DND-41 (cell line): ENCODE data around the gene SLC50A1.

Source experiments
- ATAC-seq: fragments of 200-7000 bp; cut with Tn5 transposase; 3 replicates; pipeline ENCODE4 v1.9.1; 2021; ENCODE audit warnings: low read depth; ENCODE audit not compliant: insufficient read depth
- DNase-seq: peaks from one replicate; pipeline ENCODE4 v3.0.0-alpha.2; 2020
- H2AFZ ChIP-seq: 2 replicates; pipeline ENCODE4 v1.6.0; 2012; ENCODE audit warnings: low read depth, low read length
- H3K27ac ChIP-seq: 2 replicates; pipeline ENCODE4 v1.5.1; 2012; ENCODE audit warnings: low read length, inconsistent platforms
- H3K27me3 ChIP-seq: fragments of 200-600 bp; sonication (generic); 2 replicates; pipeline ENCODE4 v1.6.0; 2012; ENCODE audit warnings: low read length, mild to moderate bottlenecking, inconsistent platforms; ENCODE audit not compliant: insufficient read depth, poor library complexity
- H3K36me3 ChIP-seq: 2 replicates; pipeline ENCODE4 v1.5.1; 2012; ENCODE audit warnings: low read length, inconsistent platforms; ENCODE audit not compliant: insufficient read depth
- H3K4me1 ChIP-seq: 2 replicates; pipeline ENCODE4 v1.5.1; 2012; ENCODE audit warnings: mild to moderate bottlenecking, low read length; ENCODE audit not compliant: insufficient read depth
- H3K4me2 ChIP-seq: 2 replicates; pipeline ENCODE4 v1.6.0; 2012; ENCODE audit warnings: mild to moderate bottlenecking, moderate library complexity, low read length, inconsistent platforms; ENCODE audit not compliant: insufficient read depth
- H3K4me3 ChIP-seq, 2 experiments: fragments of 200-600 bp in 1 of 2; shearing (Covaris generic) in 1 of 2; 2 replicates each; pipeline ENCODE4 v1.5.1; 2012 to 2016; ENCODE audit warnings: inconsistent platforms in 2 of 2, low read length in 2 of 2, mild to moderate bottlenecking in 2 of 2, low read depth in 1 of 2, moderate library complexity in 1 of 2
- H3K79me2 ChIP-seq: 2 replicates; pipeline ENCODE4 v1.6.0; 2012; ENCODE audit warnings: low read length, inconsistent platforms; ENCODE audit not compliant: insufficient read depth
- H3K9ac ChIP-seq: 2 replicates; pipeline ENCODE4 v1.6.0; 2012; ENCODE audit warnings: low read depth, mild to moderate bottlenecking, inconsistent platforms, low read length, moderate library complexity
- H3K9me3 ChIP-seq: 2 replicates; pipeline ENCODE4 v1.5.1; 2012; ENCODE audit warnings: low read length, moderate library complexity, mild to moderate bottlenecking, inconsistent platforms; ENCODE audit not compliant: insufficient read depth, severe bottlenecking
- H4K20me1 ChIP-seq: 2 replicates; pipeline ENCODE4 v1.6.0; 2012; ENCODE audit warnings: low read length; ENCODE audit not compliant: insufficient read depth
- CTCF ChIP-seq: IDR thresholded peaks from 2 replicates; pipeline ENCODE4 v1.5.1; 2012; ENCODE audit warnings: borderline replicate concordance, low read length, moderate library complexity, mild to moderate bottlenecking; ENCODE audit not compliant: poor library complexity, severe bottlenecking; ENCODE audit errors: extremely low read depth
- EZH2 ChIP-seq: IDR thresholded peaks from 3 replicates; pipeline ENCODE4 v1.6.1; 2012; ENCODE audit warnings: borderline replicate concordance, low read depth, mild to moderate bottlenecking, moderate library complexity, low read length, inconsistent platforms; ENCODE audit not compliant: severe bottlenecking

SLC50A1 gene

GRCh38 chr1:155174324-155175280 is 39.0 kb downstream of the SLC50A1 start:
- DNase-seq: peak; percentile 73
- peak overlapping the region in 1 of 2 experiments; percentile 79; a peak in 2 of 4 replicates for H3K4me3 ChIP-seq
- H3K4me2 ChIP-seq: peak overlapping the region; percentile 81
- peak overlapping the region; percentile 41; the same call in 1 of the 2 replicates for H3K27ac ChIP-seq
- ATAC-seq: peak; percentile 7; the same call in 1 of the 3 replicates
- H2AFZ ChIP-seq: peak overlapping the region; percentile 88
- H3K79me2 ChIP-seq: peaks cover 19% of the 10 kb centered on the region
- H3K36me3 ChIP-seq: peaks cover 23% of the 10 kb centered on the region
- H3K27me3 ChIP-seq: no peaks in the 10 kb centered on the region
- H3K9ac ChIP-seq: peak overlapping the region; percentile 86
- no peaks in the 10 kb centered on the region for H3K9me3 ChIP-seq
- H4K20me1 ChIP-seq: no peaks in the 10 kb centered on the region
- H3K4me1 ChIP-seq: peaks cover 52% of the 10 kb centered on the region
- TF ChIP-seq EZH2 (no peak), CTCF (no peak)

GRCh38 chr1:155175281-155175926 is 39.8 kb downstream of the SLC50A1 start:
- peaks cover 19% of the 10 kb centered on the region for H3K79me2 ChIP-seq
- H3K4me2 ChIP-seq: peak overlapping the region; percentile 81; the same call in 1 of the 2 replicates
- ATAC-seq (no peak), DNase-seq (no peak)
- no peak for TF ChIP-seq CTCF
- H3K4me3 ChIP-seq: no peak overlapping the region
- no peaks in the 10 kb centered on the region for H3K27me3 ChIP-seq
- H3K9ac ChIP-seq: no peak overlapping the region
- H3K36me3 ChIP-seq: peaks cover 18% of the 10 kb centered on the region
- H2AFZ ChIP-seq: no peak overlapping the region
- no peaks in the 10 kb centered on the region for H3K9me3 ChIP-seq
- H4K20me1 ChIP-seq: no peaks in the 10 kb centered on the region
- H3K4me1 ChIP-seq: peaks cover 52% of the 10 kb centered on the region
- no peak overlapping the region for H3K27ac ChIP-seq

GRCh38 chr1:155175927-155176371 is 40.3 kb downstream of the SLC50A1 start:
- Histone ChIP-seq H3K79me2 (peaks cover 19% of the 10 kb centered on the region), H3K27me3 (no peaks in the 10 kb centered on the region), H3K27ac (no peak overlapping the region), H3K9ac (no peak overlapping the region), H3K9me3 (no peaks in the 10 kb centered on the region), H4K20me1 (no peaks in the 10 kb centered on the region), H2AFZ (no peak overlapping the region), H3K36me3 (peaks cover 14% of the 10 kb centered on the region), H3K4me2 (no peak overlapping the region), H3K4me1 (peaks cover 52% of the 10 kb centered on the region), H3K4me3 (no peak overlapping the region)
- TF ChIP-seq CTCF (no peak), EZH2 (no peak)
- DNase-seq (peak; percentile 37), ATAC-seq (no peak)
